MCF 10A (cell line): ENCODE data around the gene IGSF8. TPM values are rescaled to one million over a fixed set of nuclear protein-coding genes. Genes with fewer than 3 reads are reported as not detected.

Experiments used
- BruUV-seq: library from RNA; stranded (reverse); fragments of 400-500 nt; replicated peaks from 2 replicates; lab custom pipeline; 2021; lab: Mats Ljungman, UMichigan
- CTCF ChIA-PET: fragments of 300-600 bp; sonication (Branson Sonifier 250); formaldehyde crosslinking; extraction: SDS; loops from one replicate; lab custom pipeline; 2021; ENCODE audit warnings: antibody characterized with exemption, inconsistent platforms; lab: Yijun Ruan, JAX
- POLR2A ChIA-PET: fragments of 300-600, 350-650 bp; sonication (Branson Sonifier 250); formaldehyde crosslinking; extraction: SDS; loops from one replicate; lab custom pipeline; 2020; ENCODE audit warnings: antibody characterized with exemption, inconsistent platforms; lab: Yijun Ruan, JAX
- DNase-seq: peaks from one replicate; pipeline ENCODE4 v3.0.0-alpha.2; 2018; ENCODE audit not compliant: unreplicated experiment
- H3K27ac Mint-ChIP-seq: one replicate; pipeline ENCODE4 v1.8.0; 2022; ENCODE audit warnings: mild to moderate bottlenecking, low read depth, mixed read lengths; ENCODE audit not compliant: unreplicated experiment
- H3K27me3 Mint-ChIP-seq: one replicate; pipeline ENCODE4 v1.8.0; 2022; ENCODE audit warnings: mixed read lengths; ENCODE audit not compliant: insufficient read depth, unreplicated experiment
- H3K36me3 Mint-ChIP-seq: one replicate; pipeline ENCODE4 v1.8.0; 2022; ENCODE audit warnings: mild to moderate bottlenecking, moderate library complexity, mixed read lengths; ENCODE audit not compliant: insufficient read depth, unreplicated experiment
- H3K4me1 Mint-ChIP-seq: one replicate; pipeline ENCODE4 v1.8.0; 2022; ENCODE audit warnings: mixed read lengths; ENCODE audit not compliant: insufficient read depth, unreplicated experiment
- H3K4me3 Mint-ChIP-seq: one replicate; pipeline ENCODE4 v1.8.0; 2022; ENCODE audit warnings: mild to moderate bottlenecking, moderate library complexity, mixed read lengths; ENCODE audit not compliant: unreplicated experiment
- H3K9me3 Mint-ChIP-seq: one replicate; pipeline ENCODE4 v1.8.0; 2022; ENCODE audit warnings: mixed read lengths; ENCODE audit not compliant: unreplicated experiment
- intact Hi-C: fragments of 100-400 bp; cut with micrococcal nuclease; formaldehyde crosslinking; loops from 2 replicates; pipeline ENCODE4 v1.14.1; 2022
- total RNA-seq: library from RNA; stranded (reverse); gene quantifications from 2 replicates; pipeline ENCODE4 v1.2.3, GENCODE V29; 2022
- TF ChIP-seq, protein P1 (sequence below): fragments of 200-600 bp; IDR thresholded peaks from one replicate; pipeline ENCODE4 v1.8.0; 2022; ENCODE audit warnings: antibody characterized with exemption, mild to moderate bottlenecking; ENCODE audit not compliant: unreplicated experiment

IGSF8 gene
- total RNA-seq, 1 experiment from 2014 or later, result 13.8 TPM

DNA sequence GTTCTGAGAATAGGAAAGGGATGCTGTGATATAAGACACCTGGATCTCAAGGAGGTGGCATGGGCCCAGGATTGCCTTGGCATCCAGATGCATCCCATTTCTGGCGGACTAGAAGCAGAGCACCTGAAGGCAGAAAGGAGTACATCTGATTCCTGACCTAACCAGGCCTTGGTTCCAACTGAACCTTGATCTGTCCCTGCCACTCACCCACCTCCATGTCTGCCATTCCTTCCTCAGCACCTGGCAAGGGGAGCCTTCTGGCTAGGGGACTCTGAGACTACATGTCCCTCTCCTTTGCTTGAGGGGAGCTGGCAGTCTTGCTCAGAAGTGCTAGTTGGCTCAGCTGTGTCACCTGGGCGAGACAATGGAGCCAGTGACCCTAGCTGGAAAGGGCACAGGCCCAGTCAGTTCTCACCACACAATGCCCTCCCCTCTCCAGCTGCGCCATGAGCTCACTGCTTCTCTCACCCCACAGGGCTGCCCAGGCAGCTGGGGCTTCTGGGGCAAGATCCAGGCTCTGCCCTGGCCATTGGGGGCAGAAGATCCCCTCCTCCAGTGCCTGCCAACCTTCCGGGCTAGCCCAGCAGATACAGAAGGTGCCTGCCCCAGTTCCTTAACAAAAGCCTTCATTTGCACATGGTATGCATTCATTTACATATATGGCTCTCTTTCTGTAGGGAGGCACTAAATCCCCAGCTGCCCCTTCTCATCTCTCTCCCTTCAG lies 2.9 kb downstream of the IGSF8 start:
- ChIA-PET CTCF (interaction anchor here (0.6 to 37.7 kb wide), 19 partner anchors 10 to 934 kb away, joined by 3 to 1546 read pairs (median 5); partner anchors contain the start of genes KCNJ10 and KCNJ9), POLR2A (interaction anchor here (0.6 to 6.3 kb wide), 12 partner anchors 8 to 249 kb away, joined by 3 to 70 read pairs (median 20); partner anchors contain the start of genes DCAF8, PEA15, PEX19 and PIGM)
- Mint-ChIP-seq H3K9me3 (no peaks in the 10 kb centered on the region), H3K4me1 (peaks cover 29% of the 10 kb centered on the region), H3K36me3 (peaks cover 15% of the 10 kb centered on the region), H3K27ac (no peak overlapping the region), H3K4me3 (no peak overlapping the region), H3K27me3 (no peaks in the 10 kb centered on the region)
- BruUV-seq, result no TSS peak
- TF ChIP-seq, protein P1, sequence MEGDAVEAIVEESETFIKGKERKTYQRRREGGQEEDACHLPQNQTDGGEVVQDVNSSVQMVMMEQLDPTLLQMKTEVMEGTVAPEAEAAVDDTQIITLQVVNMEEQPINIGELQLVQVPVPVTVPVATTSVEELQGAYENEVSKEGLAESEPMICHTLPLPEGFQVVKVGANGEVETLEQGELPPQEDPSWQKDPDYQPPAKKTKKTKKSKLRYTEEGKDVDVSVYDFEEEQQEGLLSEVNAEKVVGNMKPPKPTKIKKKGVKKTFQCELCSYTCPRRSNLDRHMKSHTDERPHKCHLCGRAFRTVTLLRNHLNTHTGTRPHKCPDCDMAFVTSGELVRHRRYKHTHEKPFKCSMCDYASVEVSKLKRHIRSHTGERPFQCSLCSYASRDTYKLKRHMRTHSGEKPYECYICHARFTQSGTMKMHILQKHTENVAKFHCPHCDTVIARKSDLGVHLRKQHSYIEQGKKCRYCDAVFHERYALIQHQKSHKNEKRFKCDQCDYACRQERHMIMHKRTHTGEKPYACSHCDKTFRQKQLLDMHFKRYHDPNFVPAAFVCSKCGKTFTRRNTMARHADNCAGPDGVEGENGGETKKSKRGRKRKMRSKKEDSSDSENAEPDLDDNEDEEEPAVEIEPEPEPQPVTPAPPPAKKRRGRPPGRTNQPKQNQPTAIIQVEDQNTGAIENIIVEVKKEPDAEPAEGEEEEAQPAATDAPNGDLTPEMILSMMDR, result no peak
- no peak for DNase-seq
- intact Hi-C loops, result loop anchor here (5.0 kb wide), 1 partner anchor 512 kb away; no protein-coding TSS in a partner anchor

DNA sequence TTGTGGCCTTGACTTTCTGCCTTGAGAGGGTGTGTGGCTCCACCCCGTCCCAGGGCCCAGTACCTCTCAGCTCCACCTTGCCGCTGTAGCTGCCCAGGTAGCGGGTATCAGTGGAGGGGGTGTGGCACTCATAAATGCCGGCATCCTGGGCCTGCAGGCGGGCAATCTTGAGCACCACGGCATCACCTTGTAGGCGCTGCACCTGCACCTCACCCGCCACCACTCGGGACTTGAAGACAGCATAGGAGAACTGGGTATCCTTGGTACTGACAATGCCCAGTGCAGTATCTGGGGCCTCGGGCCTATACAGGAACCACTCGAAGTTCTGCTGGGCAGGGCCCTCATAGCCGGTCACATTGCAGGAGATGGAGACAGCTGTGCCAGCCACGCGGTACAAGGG lies 3.6 kb downstream of the IGSF8 start:
- no peak for DNase-seq
- Mint-ChIP-seq H3K27ac (no peak overlapping the region), H3K4me3 (no peak overlapping the region), H3K36me3 (peaks cover 15% of the 10 kb centered on the region), H3K4me1 (peaks cover 29% of the 10 kb centered on the region), H3K27me3 (no peaks in the 10 kb centered on the region), H3K9me3 (no peaks in the 10 kb centered on the region)
- intact Hi-C loops, result loop anchor here (5.0 kb wide), 1 partner anchor 512 kb away; no protein-coding TSS in a partner anchor
- TF ChIP-seq, protein P1, result no peak
- POLR2A ChIA-PET, result interaction anchor here (3.5 to 6.3 kb wide), 3 partner anchors 7 to 63 kb away, joined by 15 to 70 read pairs (median 23); partner anchors contain the start of gene PIGM
- BruUV-seq, result no TSS peak
- CTCF ChIA-PET, result interaction anchor here (0.5 to 37.7 kb wide), 6 partner anchors 9 to 286 kb away, joined by 3 to 1546 read pairs (median 22); partner anchors contain the start of genes KCNJ10 and KCNJ9

DNA sequence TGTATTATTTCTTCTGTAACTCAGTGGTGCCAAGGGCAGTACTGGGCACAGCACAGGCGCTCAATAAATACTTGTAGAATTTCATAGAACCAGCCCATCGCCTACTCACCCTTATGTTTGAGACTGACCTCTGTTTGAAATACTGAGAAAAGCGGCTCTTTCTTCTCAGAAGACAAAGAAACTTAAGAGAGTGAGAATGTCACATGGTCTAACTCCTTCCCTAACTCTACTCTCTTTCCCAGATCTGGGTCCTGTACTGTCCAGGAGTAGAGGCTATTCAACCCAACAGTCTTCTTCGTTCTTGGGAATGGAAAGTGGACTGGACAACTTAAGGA lies 4.2 kb downstream of the IGSF8 start:
- Mint-ChIP-seq H3K36me3 (peaks cover 15% of the 10 kb centered on the region), H3K4me1 (peaks cover 24% of the 10 kb centered on the region), H3K27me3 (no peaks in the 10 kb centered on the region), H3K4me3 (no peak overlapping the region), H3K27ac (no peak overlapping the region), H3K9me3 (no peaks in the 10 kb centered on the region)
- POLR2A ChIA-PET, result interaction anchor here (0.6 to 6.3 kb wide), 3 partner anchors 9 to 113 kb away, joined by 4 to 70 read pairs (median 15); partner anchors contain the start of gene PIGM
- no peak for DNase-seq
- CTCF ChIA-PET, result interaction anchor here (0.5 to 37.7 kb wide), 7 partner anchors 8 to 287 kb away, joined by 3 to 1546 read pairs (median 8); partner anchors contain the start of genes KCNJ10 and KCNJ9
- TF ChIP-seq, protein P1, result no peak
- BruUV-seq, result no TSS peak
- intact Hi-C loops, result no loop called here
